Neural cell (in vitro differentiated cells): ENCODE measurements around the gene EBF3.
A peak's percentile ranks its signal among the peaks of the same experiment; 100 is the strongest.

ENCODE experiments used
- EP300 ChIP-seq: fragments of 450-650 bp; conservative IDR thresholded peaks from 2 replicates; pipeline ENCODE4 v1.6.1; 2014; ENCODE audit warnings: antibody characterized with exemption, mild to moderate bottlenecking, moderate library complexity; ENCODE audit not compliant: poor library complexity, severe bottlenecking
- EZH2 ChIP-seq: fragments of 200-600, 300-800 bp; shearing (Covaris generic), sonication (generic); IDR thresholded peaks from 2 replicates; pipeline ENCODE4 v1.6.1; 2014; ENCODE audit warnings: antibody characterized with exemption, low read length, borderline replicate concordance, mild to moderate bottlenecking; ENCODE audit not compliant: insufficient read depth, poor library complexity, severe bottlenecking
- MXI1 ChIP-seq: fragments of 450-650 bp; conservative IDR thresholded peaks from 2 replicates; pipeline ENCODE4 v1.6.1; 2014; ENCODE audit warnings: antibody characterized with exemption, mild to moderate bottlenecking; ENCODE audit not compliant: poor library complexity, severe bottlenecking
- POLR2AphosphoS5 ChIP-seq: IDR thresholded peaks from 2 replicates; pipeline ENCODE4 v1.6.1; 2012
- RAD21 ChIP-seq: fragments of 450-650 bp; conservative IDR thresholded peaks from 2 replicates; pipeline ENCODE4 v1.6.1; 2014; ENCODE audit warnings: antibody characterized with exemption, mild to moderate bottlenecking, moderate library complexity
- SMC3 ChIP-seq: fragments of 450-650 bp; conservative IDR thresholded peaks from 2 replicates; pipeline ENCODE4 v1.6.1; 2014; ENCODE audit warnings: antibody characterized with exemption, mild to moderate bottlenecking, moderate library complexity; ENCODE audit not compliant: poor library complexity
- TAF1 ChIP-seq: IDR thresholded peaks from 2 replicates; pipeline ENCODE4 v1.6.1; 2012; ENCODE audit warnings: low read depth
- TF ChIP-seq, protein P1 (sequence below): fragments of 450-650 bp; IDR thresholded peaks from 2 replicates; pipeline ENCODE4 v1.5.1; 2014; ENCODE audit warnings: antibody characterized with exemption, mild to moderate bottlenecking, moderate library complexity; ENCODE audit not compliant: poor library complexity, severe bottlenecking
- TF ChIP-seq, protein P2 (sequence below): IDR thresholded peaks from 2 replicates; pipeline ENCODE4 v1.6.1; 2012; ENCODE audit warnings: borderline replicate concordance

DNA sequence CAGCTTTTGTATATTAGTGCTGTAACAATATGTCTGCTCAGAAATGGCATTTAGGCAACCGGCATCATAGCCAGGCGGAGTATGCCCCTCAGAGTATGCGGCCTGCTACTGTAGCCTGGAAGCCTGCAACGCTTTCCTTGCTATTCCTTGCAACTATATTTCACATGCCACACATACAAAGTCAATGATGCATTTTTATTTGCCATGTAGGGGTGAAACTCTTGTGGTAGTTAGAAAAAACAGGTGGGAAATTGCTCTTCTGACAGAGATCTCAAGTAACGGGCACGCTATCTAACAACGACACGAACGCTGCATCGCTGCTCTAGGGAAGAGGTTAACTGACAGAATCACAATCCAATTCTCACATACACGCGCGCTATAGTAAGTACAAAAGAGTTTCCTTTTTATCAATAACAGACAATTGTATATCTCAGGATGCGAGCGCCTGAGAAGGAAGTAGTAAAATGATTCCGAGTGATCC lies 5.9 kb downstream of the EBF3 start:
- TF ChIP-seq, protein P1, sequence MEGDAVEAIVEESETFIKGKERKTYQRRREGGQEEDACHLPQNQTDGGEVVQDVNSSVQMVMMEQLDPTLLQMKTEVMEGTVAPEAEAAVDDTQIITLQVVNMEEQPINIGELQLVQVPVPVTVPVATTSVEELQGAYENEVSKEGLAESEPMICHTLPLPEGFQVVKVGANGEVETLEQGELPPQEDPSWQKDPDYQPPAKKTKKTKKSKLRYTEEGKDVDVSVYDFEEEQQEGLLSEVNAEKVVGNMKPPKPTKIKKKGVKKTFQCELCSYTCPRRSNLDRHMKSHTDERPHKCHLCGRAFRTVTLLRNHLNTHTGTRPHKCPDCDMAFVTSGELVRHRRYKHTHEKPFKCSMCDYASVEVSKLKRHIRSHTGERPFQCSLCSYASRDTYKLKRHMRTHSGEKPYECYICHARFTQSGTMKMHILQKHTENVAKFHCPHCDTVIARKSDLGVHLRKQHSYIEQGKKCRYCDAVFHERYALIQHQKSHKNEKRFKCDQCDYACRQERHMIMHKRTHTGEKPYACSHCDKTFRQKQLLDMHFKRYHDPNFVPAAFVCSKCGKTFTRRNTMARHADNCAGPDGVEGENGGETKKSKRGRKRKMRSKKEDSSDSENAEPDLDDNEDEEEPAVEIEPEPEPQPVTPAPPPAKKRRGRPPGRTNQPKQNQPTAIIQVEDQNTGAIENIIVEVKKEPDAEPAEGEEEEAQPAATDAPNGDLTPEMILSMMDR = peak; percentile 77
- TF ChIP-seq EZH2 (no peak), SMC3 (peak; percentile 84), EP300 (no peak), RAD21 (peak; percentile 86), TAF1 (no peak), POLR2AphosphoS5 (peak; percentile 71), MXI1 (no peak)
- TF ChIP-seq, protein P2, sequence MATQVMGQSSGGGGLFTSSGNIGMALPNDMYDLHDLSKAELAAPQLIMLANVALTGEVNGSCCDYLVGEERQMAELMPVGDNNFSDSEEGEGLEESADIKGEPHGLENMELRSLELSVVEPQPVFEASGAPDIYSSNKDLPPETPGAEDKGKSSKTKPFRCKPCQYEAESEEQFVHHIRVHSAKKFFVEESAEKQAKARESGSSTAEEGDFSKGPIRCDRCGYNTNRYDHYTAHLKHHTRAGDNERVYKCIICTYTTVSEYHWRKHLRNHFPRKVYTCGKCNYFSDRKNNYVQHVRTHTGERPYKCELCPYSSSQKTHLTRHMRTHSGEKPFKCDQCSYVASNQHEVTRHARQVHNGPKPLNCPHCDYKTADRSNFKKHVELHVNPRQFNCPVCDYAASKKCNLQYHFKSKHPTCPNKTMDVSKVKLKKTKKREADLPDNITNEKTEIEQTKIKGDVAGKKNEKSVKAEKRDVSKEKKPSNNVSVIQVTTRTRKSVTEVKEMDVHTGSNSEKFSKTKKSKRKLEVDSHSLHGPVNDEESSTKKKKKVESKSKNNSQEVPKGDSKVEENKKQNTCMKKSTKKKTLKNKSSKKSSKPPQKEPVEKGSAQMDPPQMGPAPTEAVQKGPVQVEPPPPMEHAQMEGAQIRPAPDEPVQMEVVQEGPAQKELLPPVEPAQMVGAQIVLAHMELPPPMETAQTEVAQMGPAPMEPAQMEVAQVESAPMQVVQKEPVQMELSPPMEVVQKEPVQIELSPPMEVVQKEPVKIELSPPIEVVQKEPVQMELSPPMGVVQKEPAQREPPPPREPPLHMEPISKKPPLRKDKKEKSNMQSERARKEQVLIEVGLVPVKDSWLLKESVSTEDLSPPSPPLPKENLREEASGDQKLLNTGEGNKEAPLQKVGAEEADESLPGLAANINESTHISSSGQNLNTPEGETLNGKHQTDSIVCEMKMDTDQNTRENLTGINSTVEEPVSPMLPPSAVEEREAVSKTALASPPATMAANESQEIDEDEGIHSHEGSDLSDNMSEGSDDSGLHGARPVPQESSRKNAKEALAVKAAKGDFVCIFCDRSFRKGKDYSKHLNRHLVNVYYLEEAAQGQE = no peak
